SIG-M5 treated with dmso at 0.1 percent for 504 hours (cell line): Measurements from ENCODE around the gene CDX2.

Experiments
- DNase-seq: peaks from one replicate; lab custom pipeline; 2025; ENCODE audit not compliant: unreplicated experiment; lab: John Stamatoyannopoulos, UW

Gene CDX2

DNA sequence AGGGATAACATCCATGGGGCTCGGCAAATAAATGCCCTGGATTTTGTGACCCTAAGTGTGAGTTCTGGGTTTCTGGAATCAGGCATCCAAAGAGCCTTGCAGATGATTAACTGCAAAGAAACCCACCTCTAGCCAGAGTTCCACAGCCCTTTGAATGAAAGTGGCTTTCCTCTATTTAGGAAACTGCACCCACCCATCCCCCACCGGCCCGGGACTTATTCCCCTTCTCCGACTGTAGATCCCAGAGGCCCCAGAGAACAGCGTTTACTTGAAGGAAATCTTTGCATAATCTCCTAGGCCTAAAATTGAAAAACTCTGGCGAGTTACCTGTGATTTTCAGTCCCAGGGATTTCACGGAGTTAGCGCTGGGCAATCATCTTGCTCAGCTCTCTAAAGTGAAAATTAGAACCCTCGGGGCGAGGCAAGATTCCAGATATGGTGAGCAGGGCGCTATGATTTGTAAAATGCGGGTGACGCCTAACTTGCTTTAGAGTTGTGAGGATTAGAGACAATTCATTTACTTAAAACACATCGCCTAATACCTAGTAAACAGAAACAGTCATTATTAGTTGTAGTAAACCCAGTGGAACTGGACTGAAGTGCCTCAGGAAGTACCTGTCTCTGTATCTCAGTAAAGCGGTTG, 10.0 kb upstream of the CDX2 start:
- DNase-seq: no peak

DNA sequence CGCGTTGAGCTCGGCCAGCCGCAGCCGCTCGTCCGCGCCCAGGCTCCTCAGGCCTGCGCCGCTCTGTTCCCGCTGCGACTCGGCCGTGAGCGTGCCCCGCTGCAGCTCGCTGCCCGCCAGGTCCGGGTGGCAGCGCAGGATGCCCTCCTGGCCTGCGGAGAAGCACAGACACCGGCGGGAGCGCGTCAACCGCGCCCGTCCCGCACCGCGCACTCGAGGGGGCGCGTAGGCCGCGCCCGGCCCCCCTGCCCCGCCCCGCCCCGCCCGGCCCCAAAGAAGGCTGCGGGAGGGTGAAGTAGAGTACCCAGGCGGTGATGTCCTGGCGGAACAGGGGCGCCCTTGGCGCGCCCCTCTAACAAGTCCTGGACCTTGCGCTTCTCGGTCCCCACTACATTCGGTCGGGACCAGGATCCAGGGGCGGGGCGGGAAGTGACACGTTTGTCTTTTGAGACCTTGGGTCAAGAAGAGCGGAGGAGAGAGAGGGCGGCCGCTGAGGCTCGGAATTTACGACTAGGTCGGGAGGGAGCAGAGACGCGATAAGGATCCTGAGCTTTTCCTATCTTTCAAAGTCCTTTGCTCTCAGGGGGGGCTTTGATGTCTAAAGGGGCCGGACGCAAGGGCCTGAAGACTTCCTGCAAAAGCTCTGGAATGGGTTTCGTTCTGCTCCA, 9.3 kb upstream of the CDX2 start:
- DNase-seq: no peak

DNA sequence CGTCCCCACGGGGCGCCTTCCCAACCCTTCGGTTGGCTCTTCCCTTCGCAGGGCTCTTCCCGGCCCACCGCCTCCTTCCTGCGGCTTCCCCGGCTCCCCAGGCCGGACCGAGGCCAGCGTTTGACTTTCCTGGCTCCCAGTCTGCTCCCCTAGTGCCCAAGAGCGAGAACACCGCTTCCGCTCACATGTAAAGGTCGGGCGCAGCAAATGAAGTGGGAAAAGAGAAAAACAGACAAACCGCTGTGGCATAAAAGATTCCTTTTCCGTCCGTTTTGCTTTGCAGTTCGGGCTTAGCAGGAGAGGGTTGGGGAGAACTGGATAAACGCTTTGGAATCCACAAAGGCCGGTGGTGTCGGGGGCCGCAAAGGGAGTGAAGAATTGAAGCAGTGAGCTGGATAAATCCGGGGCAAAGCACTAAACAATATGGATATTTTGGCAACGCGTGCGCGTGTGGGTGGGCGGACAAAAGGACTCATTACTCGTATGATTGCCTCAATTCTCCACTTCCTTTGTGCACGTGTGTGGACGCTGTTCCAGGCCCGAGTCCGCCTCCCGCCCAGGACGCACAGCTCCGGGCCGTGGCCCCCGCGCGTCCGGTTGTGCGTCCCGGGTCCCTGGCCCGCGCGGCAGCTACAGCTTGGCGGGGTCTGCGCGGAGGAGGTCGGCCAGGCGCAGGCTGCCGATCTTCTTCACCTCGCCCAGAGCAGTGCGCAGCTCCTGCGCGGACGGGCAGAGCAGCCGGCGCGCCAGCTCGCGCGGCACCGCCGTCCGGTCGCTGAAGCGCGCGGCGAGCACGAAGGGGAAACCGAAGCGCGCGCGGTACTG, 8.6 kb upstream of the CDX2 start:
- no peak for DNase-seq

DNA sequence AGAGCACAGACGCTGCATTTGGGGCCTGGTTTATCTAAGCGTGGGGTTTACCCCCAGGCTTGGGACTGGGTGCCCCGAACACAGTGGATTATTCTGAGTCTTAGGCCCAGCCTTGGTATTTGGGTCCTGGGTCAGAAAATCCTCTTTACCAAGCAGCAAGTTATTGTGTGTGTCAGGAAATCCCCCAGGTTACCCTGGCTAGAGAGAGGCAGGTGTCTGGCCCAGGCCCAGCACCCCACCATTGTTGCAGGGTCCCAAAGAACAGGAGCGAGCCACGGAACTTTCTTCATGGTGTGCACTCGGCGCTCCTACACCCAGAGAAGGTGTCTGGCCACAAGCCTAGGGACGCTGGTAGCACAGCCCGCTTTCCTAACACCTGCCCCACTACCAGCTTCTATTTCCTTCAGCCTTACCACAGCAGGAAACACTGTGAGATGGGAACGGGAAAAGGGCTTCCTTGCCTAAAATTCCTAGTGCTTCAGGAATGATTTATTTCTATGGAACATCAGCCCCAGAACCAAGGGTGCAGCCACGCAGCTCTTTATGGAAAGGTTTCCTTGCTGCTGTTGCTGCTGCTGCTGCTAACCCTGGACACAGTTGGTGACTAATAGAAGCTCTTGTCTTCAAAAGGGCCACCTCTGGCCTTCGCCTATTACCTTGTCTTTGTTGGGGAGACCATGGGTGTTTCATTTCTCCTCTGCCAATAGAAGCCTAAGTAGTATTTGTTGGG, 7.4 kb upstream of the CDX2 start:
- DNase-seq: no peak

DNA sequence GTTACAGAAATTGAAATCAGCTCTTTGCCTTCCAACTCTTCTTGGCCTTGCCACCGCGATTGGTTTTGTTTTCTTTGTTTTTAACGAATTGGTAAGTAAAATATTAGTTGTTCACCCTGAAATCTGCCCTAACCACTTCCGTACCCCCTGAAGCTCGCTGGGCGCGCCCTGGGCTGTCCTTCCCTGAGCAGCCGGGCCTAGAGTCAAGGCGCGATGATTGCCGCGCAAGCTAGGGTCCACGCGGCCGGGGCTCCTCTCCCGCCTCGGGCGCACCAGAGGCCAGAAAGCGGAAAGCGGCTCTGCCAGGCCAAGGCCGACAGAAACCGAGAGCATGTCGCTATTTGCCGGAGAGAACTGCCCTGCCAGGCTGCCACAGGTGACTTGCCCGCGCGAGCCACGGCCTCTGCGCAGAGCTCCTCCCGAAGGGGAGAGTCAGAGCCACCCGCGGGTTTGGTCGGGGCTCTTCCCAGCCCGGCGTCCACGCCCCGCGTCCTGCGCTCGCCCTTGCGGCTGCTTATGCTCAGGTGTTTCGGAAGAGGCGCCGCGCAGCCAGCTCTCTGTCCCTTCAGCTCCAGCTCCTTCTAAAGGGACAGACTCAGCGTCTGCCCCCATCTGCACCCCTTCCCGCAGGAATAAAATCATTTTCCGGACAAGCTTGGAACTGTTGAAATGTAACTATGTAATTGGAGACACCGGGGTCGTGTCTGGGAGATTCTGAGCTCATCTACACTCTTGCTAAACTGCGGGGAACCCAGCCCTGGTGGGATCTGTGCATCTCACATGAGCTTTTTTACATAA, 6.6 kb upstream of the CDX2 start:
- no peak for DNase-seq

DNA sequence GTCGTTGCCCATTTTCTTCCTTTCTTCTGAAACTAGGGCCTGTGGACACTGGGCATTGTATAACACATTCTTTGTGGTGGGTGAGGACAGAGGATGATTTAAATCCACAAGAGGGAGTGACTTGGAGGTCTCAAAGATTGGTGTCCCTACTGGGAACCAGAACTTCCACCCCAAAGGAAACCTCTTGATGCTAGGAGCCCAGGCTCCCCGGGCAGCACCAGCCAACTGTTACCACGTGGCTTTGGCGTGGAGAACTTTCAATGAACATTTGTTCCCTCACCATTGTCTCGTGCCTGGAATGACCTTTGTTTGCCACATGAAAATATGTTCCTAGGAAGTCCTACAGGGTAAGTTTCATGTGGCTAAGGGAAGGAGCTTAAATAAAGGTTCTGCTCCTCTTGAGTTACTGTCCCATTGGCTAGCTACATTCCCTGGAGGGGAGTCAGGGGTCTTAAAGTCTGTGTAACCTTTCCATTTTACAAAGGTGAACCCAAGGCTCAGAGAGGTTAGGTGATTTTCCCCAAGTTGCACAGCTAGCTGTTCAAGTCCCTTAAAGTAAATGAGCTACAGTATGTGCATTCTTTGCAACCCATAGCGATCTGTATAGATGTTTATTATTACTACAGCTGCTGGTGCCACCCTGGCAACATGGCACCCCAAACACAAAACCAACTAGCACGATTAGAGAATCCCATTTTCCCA, 5.0 kb upstream of the CDX2 start:
- DNase-seq: no peak

DNA sequence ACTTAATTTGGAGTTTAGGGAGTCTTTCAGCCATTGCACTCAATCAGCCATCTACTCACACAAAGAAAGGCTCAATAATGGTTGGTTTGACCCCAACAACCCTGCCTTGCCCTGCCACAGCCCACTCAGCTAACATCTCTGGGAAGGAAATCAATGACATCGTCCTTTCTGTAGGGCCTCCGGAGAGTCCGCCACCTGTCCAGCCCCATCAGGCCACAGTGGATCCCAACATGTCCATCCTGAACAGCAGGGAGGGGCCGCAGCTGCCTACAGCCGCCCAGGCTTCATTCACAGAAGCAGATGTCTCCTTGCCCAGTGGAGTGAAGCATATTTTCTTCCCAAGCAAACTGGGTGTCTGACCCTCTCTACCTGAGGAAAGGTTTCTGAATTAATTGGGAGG, 4.2 kb upstream of the CDX2 start:
- DNase-seq: no peak

DNA sequence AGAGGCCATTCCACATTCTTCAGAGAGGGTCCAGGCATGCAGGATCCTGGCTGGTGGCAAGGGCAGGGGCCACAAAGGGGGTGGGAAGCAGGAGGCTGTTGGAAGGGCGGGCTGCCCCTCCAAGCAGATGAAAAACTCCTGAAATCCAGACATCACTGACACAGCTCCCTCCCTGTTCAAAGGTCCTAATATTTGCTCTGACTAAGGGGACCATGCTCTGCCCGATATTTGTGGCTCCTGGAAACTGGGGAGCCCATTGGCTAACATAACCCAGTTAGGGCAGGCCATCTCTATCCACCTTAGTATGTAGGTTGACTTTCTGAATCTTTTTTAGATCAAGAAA, 3.3 kb upstream of the CDX2 start:
- no peak for DNase-seq

DNA sequence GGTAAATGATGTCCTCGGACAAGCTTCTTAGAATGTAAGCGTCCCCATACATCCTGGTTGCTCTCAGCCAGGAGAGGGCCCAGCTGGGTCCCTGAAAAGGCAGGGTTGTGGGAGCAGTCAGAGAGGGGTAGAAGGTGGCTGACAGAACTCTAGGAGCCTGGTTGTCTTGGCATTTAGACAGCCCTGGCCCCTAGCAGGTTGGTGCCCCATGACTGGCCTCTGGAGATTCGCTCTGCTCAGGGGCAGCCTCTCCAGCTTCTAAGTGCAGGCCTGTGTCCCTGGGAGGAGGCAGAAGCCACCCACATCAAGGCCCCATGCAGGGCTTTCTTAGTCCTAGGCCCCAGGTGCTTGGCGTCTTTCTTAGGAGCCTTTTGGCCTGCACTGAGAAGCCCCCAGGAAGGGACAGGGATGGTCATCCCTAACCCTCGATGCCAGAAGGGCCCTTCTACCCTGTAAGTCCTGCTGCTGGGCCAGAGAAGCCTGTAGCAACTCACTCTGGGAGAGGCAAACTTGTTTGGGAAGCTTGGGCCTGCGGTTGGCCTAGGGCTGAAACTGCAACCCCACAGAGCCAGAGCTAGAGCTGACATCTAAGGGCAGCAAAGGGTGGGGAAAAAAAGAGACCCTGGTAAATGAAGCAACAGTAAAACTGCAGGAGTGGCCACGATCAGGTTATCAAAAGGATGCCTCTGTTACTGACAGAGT, 2.8 kb upstream of the CDX2 start:
- no peak for DNase-seq

DNA sequence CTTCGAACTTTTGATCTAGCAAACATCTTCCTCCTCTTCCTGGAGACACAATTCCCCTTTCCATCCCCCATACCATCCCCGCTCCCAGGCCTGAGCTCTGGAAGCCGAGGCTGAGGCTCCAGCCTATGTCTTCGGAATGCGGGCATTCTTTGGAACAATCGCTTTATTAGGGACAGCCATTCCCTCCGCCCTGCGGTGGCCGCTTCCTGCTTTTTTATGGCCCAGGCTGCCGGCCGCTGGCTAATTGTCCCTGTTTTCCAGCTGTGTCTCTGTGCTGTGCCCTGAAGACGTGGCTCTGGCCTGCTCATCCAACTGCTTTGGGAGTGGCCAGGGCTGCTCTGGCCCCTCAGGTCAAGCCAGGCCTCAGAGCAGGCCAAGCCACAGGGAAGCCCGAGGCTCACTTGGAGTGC, 2.1 kb upstream of the CDX2 start:
- DNase-seq: no peak

DNA sequence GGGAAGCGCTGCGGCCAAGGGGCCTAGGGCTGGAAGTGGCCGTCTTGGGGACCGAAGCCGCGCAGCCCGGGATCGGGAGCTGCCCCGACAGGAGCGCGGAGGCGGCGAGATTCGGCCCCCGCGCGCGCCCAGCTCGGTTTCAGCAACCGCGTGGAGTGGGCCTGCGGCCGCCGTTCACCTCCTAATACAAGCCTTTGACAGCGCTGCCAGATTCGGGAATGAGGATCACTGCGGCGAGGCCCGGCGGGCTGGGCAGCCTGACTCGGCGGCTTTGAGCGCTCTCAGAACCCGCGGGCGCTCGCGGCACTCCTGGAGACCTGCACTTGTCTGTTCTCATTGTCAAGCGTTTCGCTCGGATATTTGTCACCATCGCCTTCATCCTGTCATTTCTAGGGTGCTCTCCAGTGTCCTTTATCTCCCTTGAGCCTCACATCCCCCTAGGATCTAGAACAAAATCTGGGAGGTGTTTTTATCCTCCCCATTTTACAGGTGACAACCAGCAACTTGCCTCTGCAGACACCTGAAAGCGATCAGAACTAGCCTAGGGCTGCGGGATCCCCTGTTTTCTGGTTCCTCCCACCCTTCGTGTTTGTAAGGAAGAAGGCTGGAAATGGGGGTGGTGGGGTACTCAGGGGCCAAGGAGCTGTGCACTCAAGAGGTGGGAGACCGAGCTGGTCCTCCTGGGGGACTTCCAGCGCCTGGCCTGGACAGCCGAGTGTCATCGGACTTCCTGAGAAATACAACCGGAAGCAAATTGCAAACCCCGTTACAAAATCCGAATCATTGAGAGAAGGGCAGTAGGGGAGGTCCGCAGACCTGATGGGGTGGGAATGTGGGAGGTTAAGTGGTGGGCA, 1.5 kb upstream of the CDX2 start:
- no peak for DNase-seq

DNA sequence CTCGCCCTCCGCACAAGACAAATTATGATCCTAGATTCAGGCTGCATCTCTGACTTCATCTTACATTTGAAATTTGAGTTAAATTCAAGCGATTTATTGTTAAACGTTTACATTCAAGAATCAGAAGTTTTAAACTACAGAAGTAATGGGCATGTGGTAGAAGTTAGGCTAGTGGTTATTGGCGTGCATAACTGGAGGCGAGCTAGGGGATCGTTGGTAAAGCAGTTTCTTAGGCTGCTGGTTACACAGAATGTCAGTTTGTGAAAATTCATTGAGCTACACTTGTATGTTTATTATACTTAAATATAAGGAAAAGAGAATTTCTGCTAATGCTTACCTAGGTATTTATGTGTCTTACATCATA, 733 bp upstream of the CDX2 start:
- DNase-seq: no peak

DNA sequence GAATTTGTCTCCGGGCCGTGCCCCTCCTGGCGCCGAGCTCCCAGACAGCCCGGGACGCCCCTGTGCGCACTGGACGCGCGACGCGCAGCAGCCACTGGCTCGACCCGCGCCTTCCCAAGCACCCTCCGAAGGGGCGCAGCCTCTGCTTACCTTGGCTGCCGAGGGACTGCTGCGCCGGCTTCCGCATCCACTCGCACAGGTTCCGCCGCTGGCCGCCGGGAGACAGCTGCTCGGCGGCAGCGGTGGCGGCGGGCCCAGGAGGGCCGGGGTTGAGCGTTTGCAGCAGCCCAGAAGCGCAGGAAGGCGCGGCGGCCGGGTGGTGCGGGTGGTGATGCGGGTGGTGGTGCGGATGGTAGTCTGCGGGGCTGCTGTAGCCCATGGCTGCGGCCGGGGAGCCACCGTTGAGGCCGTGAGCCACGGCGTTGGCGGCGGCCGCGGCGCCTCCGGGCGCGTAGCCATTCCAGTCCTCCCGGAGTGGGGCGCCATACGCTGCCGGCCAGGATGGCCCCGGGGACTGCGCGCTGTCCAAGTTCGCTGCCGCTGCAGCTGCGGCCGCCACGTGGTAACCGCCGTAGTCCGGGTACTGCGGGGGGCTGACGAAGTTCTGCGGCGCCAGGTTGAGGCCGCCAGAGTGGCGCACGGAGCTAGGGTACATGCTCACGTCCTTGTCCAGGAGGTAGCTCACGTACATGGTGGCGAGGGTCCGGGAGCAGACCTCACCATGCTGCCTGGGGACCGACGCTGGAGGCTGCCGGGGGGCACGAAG, 616 bp downstream of the CDX2 start:
- DNase-seq: no peak

DNA sequence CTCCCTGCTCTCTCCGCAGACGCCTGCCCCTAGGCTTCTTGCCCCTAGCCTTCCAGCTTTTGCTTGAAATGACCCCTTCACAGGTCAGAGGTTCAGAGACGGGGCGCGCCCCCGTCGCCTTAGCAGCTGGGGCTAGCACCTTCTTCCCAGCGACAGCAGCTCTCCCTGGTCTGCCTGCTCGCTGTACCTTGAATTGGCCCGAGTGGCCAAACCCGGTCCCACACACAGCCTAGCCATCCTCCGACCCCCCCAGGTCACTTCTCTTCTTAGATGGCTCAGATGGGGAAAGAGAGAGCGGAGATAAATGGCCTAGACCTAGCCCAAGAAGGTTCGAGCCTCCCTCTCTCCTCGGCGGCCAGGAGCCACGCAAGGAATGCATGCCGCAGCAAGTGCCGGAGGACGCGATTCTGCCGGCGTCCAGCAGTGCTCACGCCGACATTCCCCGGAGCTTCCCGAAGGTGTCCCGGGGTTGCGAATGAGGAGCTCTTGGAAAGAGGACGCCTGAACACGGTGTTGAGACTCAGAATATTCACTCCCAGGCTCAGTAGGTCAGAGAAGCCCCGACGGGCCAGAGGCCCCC, 1.3 kb downstream of the CDX2 start:
- no peak for DNase-seq

DNA sequence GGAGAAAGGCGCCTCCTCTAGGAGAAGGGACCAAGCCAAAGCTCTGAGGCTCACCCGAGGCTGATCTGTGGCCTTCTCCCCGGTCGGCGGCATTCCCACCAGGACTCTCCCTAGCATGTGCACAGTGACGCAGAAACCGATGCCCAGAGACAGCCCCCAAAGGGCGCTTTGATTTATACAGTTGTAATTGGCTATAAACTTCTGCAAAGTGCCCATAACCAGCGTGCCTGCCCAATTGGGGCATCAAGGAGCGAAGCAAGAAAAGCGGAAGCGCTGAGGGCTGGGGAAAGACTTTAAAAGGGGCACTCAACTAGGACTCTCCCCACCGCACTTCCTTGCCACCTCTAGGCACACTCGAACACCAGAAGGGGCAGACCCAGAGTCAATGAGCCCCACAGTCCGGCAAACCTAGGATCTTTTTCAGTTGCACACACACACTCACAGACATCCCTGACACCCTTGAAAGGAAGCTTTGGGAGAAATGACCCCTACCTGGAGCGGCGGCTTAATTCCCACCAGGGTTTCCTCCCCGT, 1.8 kb downstream of the CDX2 start:
- no peak for DNase-seq

DNA sequence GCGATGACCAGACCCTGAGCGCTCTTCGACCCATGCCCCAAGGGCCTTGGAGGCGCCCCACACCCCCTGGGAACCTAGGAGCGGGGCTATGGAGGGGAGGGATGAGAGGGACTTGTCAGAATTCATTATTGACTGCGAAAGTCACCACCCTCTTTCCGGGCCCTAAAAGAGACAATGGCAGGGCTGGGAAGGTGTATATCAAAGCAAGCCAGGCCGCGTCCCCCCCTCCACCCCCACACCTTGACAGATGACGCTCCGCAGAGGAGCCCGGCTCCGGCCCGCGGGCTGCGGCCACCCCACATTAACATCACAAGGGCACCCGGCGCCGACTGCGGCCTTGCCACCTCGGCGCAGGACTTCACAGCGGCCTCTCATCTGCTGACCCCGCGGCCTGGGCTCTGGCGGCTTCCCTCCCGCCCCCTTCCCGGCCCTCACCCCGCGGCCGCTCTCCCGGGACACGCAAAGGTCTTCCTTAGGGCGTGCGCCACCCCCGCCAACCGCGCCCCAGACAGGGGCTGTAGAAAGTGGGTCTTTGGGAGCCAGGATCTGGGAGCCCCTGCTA, 2.4 kb downstream of the CDX2 start:
- DNase-seq: no peak
